CD4-positive, alpha-beta memory T cell (primary cell): ENCODE data around the gene CMTM7. TPM values are rescaled to one million over a fixed set of nuclear protein-coding genes. Genes with fewer than 3 reads are reported as not detected.

Source experiments
- CTCF ChIA-PET: fragments of 350-600 bp; sonication (Branson Sonifier 250); formaldehyde crosslinking; loops from one replicate; lab custom pipeline; 2021; ENCODE audit warnings: inconsistent platforms; ENCODE audit not compliant: partially characterized antibody; lab: Charles Lee
- POLR2A ChIA-PET: fragments of 350-600 bp; sonication (Branson Sonifier 250); formaldehyde crosslinking; loops from one replicate; lab custom pipeline; 2021; ENCODE audit not compliant: partially characterized antibody; lab: Charles Lee
- DNase-seq, 5 donors: peaks; one replicate each; pipeline versions ENCODE4 v3.0.0 to v3.0.0-alpha.2; 2020 to 2022; ENCODE audit warnings: mixed read lengths in 1 of 5
- H3K27ac ChIP-seq: one replicate; pipeline ENCODE4 v1.7.0; 2013; ENCODE audit warnings: low read depth, low read length
- H3K27me3 ChIP-seq: 2 replicates; pipeline ENCODE4 v1.7.0; 2013; ENCODE audit warnings: mild to moderate bottlenecking, low read length, moderate library complexity; ENCODE audit not compliant: insufficient read depth
- H3K36me3 ChIP-seq: 2 replicates; pipeline ENCODE4 v1.7.0; 2013; ENCODE audit warnings: mild to moderate bottlenecking, low read length, moderate library complexity; ENCODE audit not compliant: insufficient read depth
- H3K4me1 ChIP-seq: 2 replicates; pipeline ENCODE4 v1.7.0; 2013; ENCODE audit warnings: mild to moderate bottlenecking, low read length, moderate library complexity; ENCODE audit not compliant: insufficient read depth
- H3K4me3 ChIP-seq, 2 donors: one replicate each; pipeline ENCODE4 v1.7.0; 2013; ENCODE audit warnings: low read length in 2 of 2, mild to moderate bottlenecking in 1 of 2
- H3K9me3 ChIP-seq, 2 donors: one replicate each; pipeline ENCODE4 v1.7.0; 2013; ENCODE audit warnings: low read length in 2 of 2, control low read depth in 1 of 2; ENCODE audit not compliant: control insufficient read depth in 1 of 2
- H3K27ac Mint-ChIP-seq, 7 donors: one replicate each; pipeline ENCODE4 v1.8.0; 2020 to 2021; ENCODE audit warnings: mixed read lengths in 7 of 7, mild to moderate bottlenecking in 6 of 7, inconsistent platforms in 3 of 7, moderate library complexity in 3 of 7
- H3K27me3 Mint-ChIP-seq, 2 donors: one replicate each; pipeline ENCODE4 v1.8.0; 2020 to 2021; ENCODE audit warnings: mixed read lengths in 2 of 2
- H3K36me3 Mint-ChIP-seq, 2 donors: one replicate each; pipeline ENCODE4 v1.8.0; 2020 to 2021; ENCODE audit warnings: mixed read lengths in 2 of 2, inconsistent platforms in 1 of 2, mild to moderate bottlenecking in 1 of 2
- H3K4me1 Mint-ChIP-seq, 4 donors: one replicate each; pipeline ENCODE4 v1.8.0; 2020 to 2021; ENCODE audit warnings: mixed read lengths in 4 of 4, mild to moderate bottlenecking in 1 of 4
- H3K4me3 Mint-ChIP-seq, 8 donors: one replicate each; pipeline ENCODE4 v1.8.0; 2020 to 2021; ENCODE audit warnings: mixed read lengths in 8 of 8, mild to moderate bottlenecking in 7 of 8, moderate library complexity in 6 of 8, inconsistent platforms in 3 of 8
- H3K9me3 Mint-ChIP-seq, 8 donors: one replicate each; pipeline ENCODE4 v1.8.0; 2020 to 2021; ENCODE audit warnings: mixed read lengths in 8 of 8, mild to moderate bottlenecking in 5 of 8, inconsistent platforms in 3 of 8, moderate library complexity in 1 of 8
- intact Hi-C: fragments of 100-400 bp; cut with micrococcal nuclease; formaldehyde crosslinking; loops from one replicate; pipeline ENCODE4 v1.15.1; 2023
- polyA plus RNA-seq, 2 donors: library from polyadenylated mRNA; unstranded; fragments of 300-500 nt; fragmentation: Illumina TruSeq; gene quantifications; one replicate each; pipeline ENCODE4 v1.2.3, GENCODE V29; 2021
- total RNA-seq, 2 experiments: library from RNA; stranded (reverse); gene quantifications; one replicate each; pipeline ENCODE4 v1.2.3, GENCODE V29; 2021

Gene CMTM7
- total and polyA plus RNA-seq, 4 experiments from 2014 or later: 44.2 to 137 (median 65.7) TPM

DNA sequence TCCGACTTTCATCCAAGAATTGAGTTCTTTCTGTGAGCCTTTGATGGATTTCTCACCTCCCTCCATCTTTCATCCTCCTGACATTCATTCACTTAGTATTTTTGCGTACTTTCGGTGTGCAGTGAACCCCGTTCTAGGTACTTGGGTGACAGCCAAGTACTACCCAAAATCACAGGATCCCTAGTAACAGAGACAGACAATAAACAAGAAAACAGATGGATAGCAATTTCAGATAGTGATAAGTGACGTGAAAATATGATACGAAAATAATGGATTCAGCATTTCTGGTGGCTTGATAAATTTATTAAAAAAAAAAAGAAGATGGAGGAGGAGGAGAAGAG, 111.3 kb downstream of the CMTM7 start:
- peaks cover 9 to 17% of the 10 kb centered on the region in 2 donors for H3K36me3 Mint-ChIP-seq
- H3K27me3 Mint-ChIP-seq: no peaks in the 10 kb centered on the region
- Histone ChIP-seq H3K27ac (peak overlapping the region; percentile 98), H3K4me3 (peak overlapping the region; percentile 34 to 82), H3K36me3 (no peaks in the 10 kb centered on the region), H3K27me3 (no peaks in the 10 kb centered on the region), H3K9me3 (no peaks in the 10 kb centered on the region), H3K4me1 (peaks cover 43% of the 10 kb centered on the region)
- peak overlapping the region; percentile 77 to 99 (median 97) for H3K27ac Mint-ChIP-seq
- no peak for DNase-seq
- peaks cover 23 to 46% (median 33%) of the 10 kb centered on the region in 4 donors for H3K4me1 Mint-ChIP-seq
- peak overlapping the region; percentile 91 to 99 (median 96) for H3K4me3 Mint-ChIP-seq
- ChIA-PET POLR2A (interaction anchor here (0.8 to 2.2 kb wide), 5 partner anchors 18 to 112 kb away, joined by 3 to 8 read pairs (median 4); partner anchors contain the start of gene CMTM7), CTCF (interaction anchor here (1.1 to 2.2 kb wide), 5 partner anchors 33 to 327 kb away, joined by 3 to 7 read pairs (median 4); no protein-coding TSS in a partner anchor)
- H3K9me3 Mint-ChIP-seq: no peaks in the 10 kb centered on the region
- intact Hi-C loops: loop anchor here (1.0 to 10.0 kb wide), 4 partner anchors 41 to 968 kb away; partner anchors contain the start of genes CNOT10, DYNC1LI1 and STT3B

Other genes starting within 250 kb of the CMTM7 start
- 10 to 100 TPM; 16.8 to 17.8 TPM for gene CMTM8, start 153.2 kb upstream of the CMTM7 start, total RNA-seq
- 10 to 100 TPM; 11.9 to 12.9 TPM for gene CMTM8, start 153.2 kb upstream of the CMTM7 start, polyA plus RNA-seq
- gene CMTM6, start 111.0 kb downstream of the CMTM7 start, total RNA-seq: 10 to 100 TPM; 30.3 to 34.8 TPM
- 100 to 1,000 TPM in 1 of 2 donors, 10 to 100 TPM in 1; 89.7 to 230 TPM for gene CMTM6, start 111.0 kb downstream of the CMTM7 start, polyA plus RNA-seq
- 10 to 100 TPM; 28.4 to 30.1 TPM for gene DYNC1LI1, start 179.0 kb downstream of the CMTM7 start, total RNA-seq
- 10 to 100 TPM; 25.1 to 29.1 TPM for gene DYNC1LI1, start 179.0 kb downstream of the CMTM7 start, polyA plus RNA-seq